ENCODE data around the gene SLC41A2.

SLC41A2 gene

DNA sequence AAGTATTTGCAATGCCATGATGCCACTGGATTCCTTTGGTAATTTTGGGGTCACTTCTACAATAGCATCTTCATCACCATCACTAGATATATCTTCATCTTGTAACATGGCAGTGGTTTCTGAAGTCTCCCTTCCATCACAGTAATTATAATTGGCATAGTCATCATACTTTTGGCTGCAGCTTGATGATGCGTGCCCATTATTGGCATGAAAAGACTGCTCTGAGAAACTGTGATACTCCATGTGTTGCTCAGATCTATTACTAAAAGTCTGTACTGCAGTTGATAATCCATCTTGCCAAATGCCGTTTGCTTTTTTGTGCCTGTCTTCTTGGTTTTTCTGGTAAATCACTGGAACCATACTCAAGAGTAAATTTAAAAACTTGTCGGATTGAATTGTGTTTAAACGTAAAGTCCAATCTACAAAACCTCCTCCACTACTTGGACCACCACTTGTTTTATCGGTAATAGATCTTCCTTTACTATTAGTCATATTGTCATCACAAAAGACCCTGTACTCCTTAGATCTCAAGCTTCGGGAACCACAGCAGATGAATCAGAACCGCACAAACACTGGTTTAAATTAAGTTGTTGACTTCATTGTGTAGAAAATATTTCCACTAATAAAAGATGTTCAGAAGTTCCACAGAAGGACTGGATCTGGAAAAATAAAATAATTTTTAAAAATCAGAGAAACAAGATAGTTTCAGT is 29.9 kb downstream of the SLC41A2 start:
- DNase-seq: no peak

DNA sequence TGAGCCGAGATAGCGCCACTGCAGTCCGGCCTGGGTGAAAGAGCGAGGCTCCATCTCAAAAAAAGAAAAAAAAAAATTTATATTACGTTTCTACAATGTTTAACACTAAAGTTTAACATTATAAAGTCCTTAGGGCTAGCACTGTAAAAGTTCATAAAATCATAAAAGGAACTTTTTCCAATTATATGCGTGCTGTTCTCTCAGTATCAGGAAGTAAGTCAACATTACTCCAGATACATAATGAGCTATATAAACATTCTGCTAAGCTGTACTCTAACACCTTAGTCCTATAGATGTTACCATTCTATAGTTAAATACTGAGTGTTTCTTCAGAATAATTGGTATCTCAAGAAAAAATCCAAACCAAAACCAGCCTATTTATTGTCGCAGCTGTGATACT is 32.6 kb downstream of the SLC41A2 start:
- no peak for DNase-seq

DNA sequence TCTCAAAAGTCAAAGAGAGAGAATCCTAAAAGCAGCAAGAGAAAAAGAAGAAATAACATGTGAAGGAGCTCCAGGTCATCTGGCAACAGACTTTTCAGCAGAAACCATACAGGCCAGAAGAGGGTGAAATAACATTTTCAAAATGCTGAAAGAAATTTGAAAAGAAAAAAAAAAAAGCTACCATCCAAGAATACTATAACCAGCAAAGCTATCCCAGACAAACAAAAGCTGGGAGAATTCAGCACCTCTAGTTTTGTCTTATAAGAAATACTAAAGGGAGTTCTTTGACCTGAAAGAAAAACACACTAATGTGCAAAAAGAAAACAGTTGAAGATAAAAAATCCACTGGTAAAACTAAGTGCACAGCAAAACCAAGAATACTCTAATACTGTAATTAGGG is 36.8 kb downstream of the SLC41A2 start:
- DNase-seq: no peak

DNA sequence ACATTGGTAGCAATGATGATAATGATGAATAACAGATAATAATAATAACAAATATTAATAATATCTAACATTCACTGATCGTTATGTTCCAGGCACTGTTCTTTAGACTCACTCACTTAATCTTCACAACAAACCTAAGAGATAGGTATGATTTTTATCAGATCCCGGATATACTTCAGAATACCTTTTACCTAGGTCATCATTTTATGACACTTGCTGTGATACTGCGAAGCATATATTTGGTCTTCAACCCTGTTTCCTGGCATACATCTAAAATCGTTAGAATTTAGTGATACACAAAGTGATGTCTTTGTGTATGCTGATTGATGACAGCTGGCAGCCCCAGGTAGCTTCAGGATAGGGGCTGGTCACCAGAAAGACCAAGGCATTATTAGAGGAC is 46.1 kb downstream of the SLC41A2 start:
- DNase-seq: no peak

DNA sequence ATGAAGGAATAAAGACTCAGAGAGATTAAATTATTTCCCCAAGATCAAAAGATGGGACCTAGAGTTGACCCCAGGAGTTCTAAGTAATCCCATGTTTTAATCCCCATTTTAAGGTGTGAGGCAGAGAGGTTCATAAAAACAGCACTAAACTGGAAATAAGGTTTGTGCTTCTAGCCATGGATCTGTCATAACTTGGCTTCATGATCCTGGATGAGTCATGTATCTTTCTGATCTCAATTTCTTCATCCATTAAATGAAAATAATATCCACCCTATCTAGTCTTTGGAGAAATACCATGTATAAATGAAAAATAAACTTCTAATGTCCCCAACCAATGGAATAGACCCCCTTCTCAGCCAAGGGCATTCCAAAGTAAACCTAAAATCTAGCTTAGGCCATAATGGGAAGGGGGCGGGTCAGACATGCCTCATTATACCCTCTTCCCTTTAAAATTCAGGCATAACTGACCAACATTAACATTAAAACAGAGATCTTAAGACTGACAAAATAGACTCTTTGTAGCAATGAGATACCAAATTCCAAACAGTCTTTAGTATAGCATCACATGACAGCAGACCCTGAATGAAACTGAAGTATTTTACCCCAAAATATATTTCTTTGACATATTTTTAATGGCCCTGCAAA is 47.8 kb downstream of the SLC41A2 start:
- no peak for DNase-seq

DNA sequence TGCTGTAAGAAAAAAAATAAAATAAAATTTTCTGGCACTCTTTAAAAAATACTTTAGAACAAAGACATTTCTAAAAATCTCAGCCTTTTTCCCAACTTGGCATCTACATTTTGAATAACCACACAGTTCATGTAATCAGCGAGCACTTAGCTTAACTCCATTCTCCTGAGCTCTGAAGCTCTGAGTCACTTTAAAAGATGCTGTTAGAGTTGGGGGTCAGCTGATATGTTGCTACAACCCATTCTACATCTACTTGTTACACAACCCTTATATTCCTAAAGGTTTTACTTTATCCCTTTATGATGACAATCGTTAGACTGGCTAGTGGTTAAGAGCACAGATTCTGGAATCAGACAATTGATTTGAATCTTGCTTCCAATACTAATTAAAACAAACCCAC is 48.3 kb downstream of the SLC41A2 start:
- no peak for DNase-seq
